Liver (tissue), 9 donors: Measurements from ENCODE around the gene MANSC1. TPM values are rescaled to one million over a fixed set of nuclear protein-coding genes. Genes with fewer than 3 reads are reported as not detected.

ENCODE experiments used
- DNase-seq: peaks from one replicate; pipeline ENCODE4 v3.0.0-alpha.2; 2017; ENCODE audit warnings: low spot score
- H3K27ac ChIP-seq, 2 donors: one replicate each; pipeline ENCODE4 v1.7.0; 2013; ENCODE audit warnings: inconsistent platforms in 2 of 2, low read length in 2 of 2, control low read depth in 1 of 2, low read depth in 1 of 2, mild to moderate bottlenecking in 1 of 2
- H3K27me3 ChIP-seq, 4 donors: one replicate each; pipeline versions ENCODE4 v1.6.1 to v1.7.0; 2013; ENCODE audit warnings: low read length in 3 of 4, inconsistent platforms in 1 of 4, mild to moderate bottlenecking in 1 of 4, moderate library complexity in 1 of 4; ENCODE audit not compliant: control insufficient read depth in 4 of 4, insufficient read depth in 4 of 4
- H3K36me3 ChIP-seq, 4 donors: one replicate each; pipeline versions ENCODE4 v1.6.1 to v1.7.0; 2013; ENCODE audit warnings: low read length in 3 of 4, mild to moderate bottlenecking in 3 of 4, low read depth in 1 of 4, moderate library complexity in 1 of 4; ENCODE audit not compliant: control insufficient read depth in 4 of 4, insufficient read depth in 3 of 4
- H3K4me1 ChIP-seq, 4 donors: one replicate each; pipeline versions ENCODE4 v1.6.1 to v1.7.0; 2013; ENCODE audit warnings: low read length in 3 of 4, mild to moderate bottlenecking in 3 of 4, moderate library complexity in 1 of 4; ENCODE audit not compliant: control insufficient read depth in 4 of 4, insufficient read depth in 4 of 4
- H3K4me3 ChIP-seq, 3 donors: one replicate each; pipeline versions ENCODE4 v1.6.1 to v1.7.0; 2013; ENCODE audit warnings: low read length in 3 of 3, control low read depth in 1 of 3, low read depth in 1 of 3, mild to moderate bottlenecking in 1 of 3
- H3K9ac ChIP-seq, 2 donors: one replicate each; pipeline ENCODE4 v1.7.0; 2013; ENCODE audit warnings: low read length in 2 of 2, mild to moderate bottlenecking in 2 of 2, moderate library complexity in 2 of 2, control low read depth in 1 of 2, low read depth in 1 of 2
- H3K9me3 ChIP-seq, 4 donors: one replicate each; pipeline versions ENCODE4 v1.6.1 to v1.7.0; 2013; ENCODE audit warnings: low read length in 3 of 4; ENCODE audit not compliant: control insufficient read depth in 4 of 4
- ATF3 ChIP-seq: IDR thresholded peaks from 2 replicates; pipeline ENCODE4 v1.6.1; 2016; ENCODE audit warnings: antibody characterized with exemption
- CTCF ChIP-seq: fragments of 150-350 bp; IDR thresholded peaks from 2 replicates; pipeline ENCODE4 v1.5.1; 2017; ENCODE audit warnings: improper control_type of control experiment, low read depth, low read length; ENCODE audit not compliant: missing input control
- EGR1 ChIP-seq, 2 donors: IDR thresholded peaks; 2 replicates each; pipeline ENCODE4 v1.6.1; 2016 to 2018; ENCODE audit warnings: antibody characterized with exemption in 2 of 2, low read depth in 2 of 2
- FOXA1 ChIP-seq: IDR thresholded peaks from 2 replicates; pipeline ENCODE4 v1.6.1; 2016; ENCODE audit warnings: antibody characterized with exemption
- FOXA2 ChIP-seq: IDR thresholded peaks from 2 replicates; pipeline ENCODE4 v1.6.1; 2016; ENCODE audit warnings: antibody characterized with exemption
- GABPA ChIP-seq, 2 donors: IDR thresholded peaks in 1 of 2; conservative IDR thresholded peaks in 1 of 2; 2 replicates each; pipeline ENCODE4 v1.6.1; 2016; ENCODE audit warnings: antibody characterized with exemption in 2 of 2, mild to moderate bottlenecking in 1 of 2, moderate library complexity in 1 of 2
- HNF4A ChIP-seq, 2 donors: conservative IDR thresholded peaks; 2 replicates each; pipeline ENCODE4 v1.6.1; 2016; ENCODE audit warnings: antibody characterized with exemption in 2 of 2, mild to moderate bottlenecking in 2 of 2
- HNF4G ChIP-seq: IDR thresholded peaks from 2 replicates; pipeline ENCODE4 v1.6.1; 2016; ENCODE audit warnings: antibody characterized with exemption
- JUND ChIP-seq, 2 donors: IDR thresholded peaks; 2 replicates each; pipeline ENCODE4 v1.6.1; 2016; ENCODE audit warnings: antibody characterized with exemption in 2 of 2
- MAX ChIP-seq: IDR thresholded peaks from 2 replicates; pipeline ENCODE4 v1.6.1; 2016; ENCODE audit warnings: antibody characterized with exemption
- NR2F2 ChIP-seq: IDR thresholded peaks from 2 replicates; pipeline ENCODE4 v1.6.1; 2016; ENCODE audit warnings: antibody characterized with exemption
- RAD21 ChIP-seq, 2 donors: IDR thresholded peaks; 2 replicates each; pipeline ENCODE4 v1.6.1; 2016; ENCODE audit warnings: antibody characterized with exemption in 2 of 2, mild to moderate bottlenecking in 2 of 2
- REST ChIP-seq: IDR thresholded peaks from 2 replicates; pipeline ENCODE4 v1.6.1; 2016; ENCODE audit warnings: antibody characterized with exemption, mild to moderate bottlenecking
- RXRA ChIP-seq, 2 donors: IDR thresholded peaks; 2 replicates each; pipeline ENCODE4 v1.6.1; 2017 to 2018; ENCODE audit warnings: antibody characterized with exemption in 2 of 2, mild to moderate bottlenecking in 1 of 2
- SP1 ChIP-seq: IDR thresholded peaks from 2 replicates; pipeline ENCODE4 v1.6.1; 2018; ENCODE audit warnings: antibody characterized with exemption, mild to moderate bottlenecking
- TAF1 ChIP-seq: conservative IDR thresholded peaks from 2 replicates; pipeline ENCODE4 v1.6.1; 2016; ENCODE audit warnings: antibody characterized with exemption, mild to moderate bottlenecking
- YY1 ChIP-seq: IDR thresholded peaks from 2 replicates; pipeline ENCODE4 v1.6.1; 2016; ENCODE audit warnings: antibody characterized with exemption, mild to moderate bottlenecking
- ZBTB33 ChIP-seq: IDR thresholded peaks from 2 replicates; pipeline ENCODE4 v1.6.1; 2016; ENCODE audit warnings: antibody characterized with exemption
- WGBS: extraction: QIAGEN DNeasy Blood & Tissue Kit; methylation state at CpG from one replicate; pipeline ENCODE4 v1.1.7; 2013; 5-methylcytosine and 5-hydroxymethylcytosine counted together
- polyA plus RNA-seq, 2 donors: library from polyadenylated mRNA; stranded (reverse) in 1 of 2; unstranded in 1 of 2; fragments of 200-250 nt in 1 of 2; fragments of >200 nt in 1 of 2; fragmentation: Nextera tagmentation in 1 of 2; extraction: Ambion mirVana in 1 of 2; gene quantifications; one replicate each; pipeline versions ENCODE4 v1.2.1 to v1.2.3, GENCODE V29; 2013 to 2015
- total RNA-seq, 2 donors: library from RNA; depleted of rRNA; stranded (reverse); fragments of >200 nt; gene quantifications; one replicate each; pipeline ENCODE4 v1.2.3, GENCODE V29; 2014
- donor health status: healthy.
- donor health status: healthy.
- donor health status: healthy.
- donor health status: healthy.
- donor health status: healthy.

Gene MANSC1
- total and polyA plus RNA-seq, 4 donors, result 2.1 to 7.8 (median 4.7) TPM

DNA sequence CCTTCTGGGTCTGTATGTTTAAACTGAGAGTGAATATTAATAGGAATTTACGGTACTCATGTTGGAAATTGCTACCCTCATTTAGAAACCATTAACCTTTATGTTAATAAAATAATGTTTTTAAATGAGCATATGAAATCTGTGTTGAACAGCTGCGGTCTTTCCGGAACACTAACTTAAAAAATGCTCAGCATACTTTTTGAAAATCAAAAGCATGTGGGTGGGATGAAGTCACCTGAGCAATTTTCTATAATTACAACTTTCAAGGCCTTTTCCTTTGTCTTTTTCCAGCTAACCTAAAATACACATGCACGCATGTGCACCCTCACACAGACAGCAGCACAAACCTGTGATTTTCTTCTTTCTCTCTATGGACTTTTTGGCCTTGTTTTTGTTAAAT is 46.7 kb upstream of the MANSC1 start (continued):
- TF ChIP-seq GABPA (IDR thresholded peaks at IDR 0.05 in 1 of 2, conservative IDR thresholded peaks at IDR 0.05 in 1 of 2), result no peak

DNA sequence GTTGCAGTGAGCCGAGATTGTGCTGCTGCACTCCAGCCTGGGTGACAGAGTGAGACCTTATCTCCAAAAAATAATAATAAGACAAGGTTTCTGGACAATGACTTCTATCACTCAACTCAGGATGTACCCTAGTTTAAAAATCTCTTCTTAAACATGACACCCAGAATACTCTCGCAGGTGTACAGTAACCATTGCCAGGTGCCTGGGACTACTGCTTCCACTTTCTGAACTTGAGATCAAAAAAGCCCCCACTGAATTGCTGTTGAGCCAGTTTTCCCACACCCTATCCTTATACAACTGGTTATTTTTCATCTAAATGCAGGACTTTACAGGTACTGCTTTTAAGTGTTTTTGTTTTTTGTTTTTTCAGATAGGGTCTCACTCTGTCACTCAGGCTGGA is 43.1 kb upstream of the MANSC1 start:
- H3K4me1 ChIP-seq, result peaks cover 0 to 5% (median 1%) of the 10 kb centered on the region in 4 donors
- no peak overlapping the region for H3K4me3 ChIP-seq
- H3K9ac ChIP-seq, result no peak overlapping the region
- no peak for TF ChIP-seq FOXA1
- TF ChIP-seq ATF3, result no peak
- no peak for TF ChIP-seq SP1
- no peak for TF ChIP-seq CTCF
- no peak for TF ChIP-seq TAF1
- TF ChIP-seq ZBTB33, result no peak
- TF ChIP-seq EGR1 (IDR thresholded peaks at IDR 0.05; ENCODE audit: low read depth in 2 of 2), result no peak
- TF ChIP-seq FOXA2, result no peak
- TF ChIP-seq MAX, result no peak
- no peak for TF ChIP-seq HNF4A (conservative IDR thresholded peaks at IDR 0.05)
- no peak for TF ChIP-seq JUND (IDR thresholded peaks at IDR 0.05)
- no peak for TF ChIP-seq RXRA (IDR thresholded peaks at IDR 0.05)
- TF ChIP-seq YY1, result no peak
- TF ChIP-seq RAD21 (IDR thresholded peaks at IDR 0.05), result no peak
- TF ChIP-seq NR2F2, result no peak
- TF ChIP-seq REST, result no peak
- no peak for TF ChIP-seq HNF4G
- TF ChIP-seq GABPA (IDR thresholded peaks at IDR 0.05 in 1 of 2, conservative IDR thresholded peaks at IDR 0.05 in 1 of 2), result no peak
- DNase-seq, result no peak
- H3K9me3 ChIP-seq, result no peaks in the 10 kb centered on the region
- no peaks in the 10 kb centered on the region for H3K36me3 ChIP-seq
- H3K27me3 ChIP-seq, result no peaks in the 10 kb centered on the region
- 97% methylated on average over 2 of the region's 2 CpGs for WGBS
- no peak overlapping the region for H3K27ac ChIP-seq
